Aorta (tissue), 4 donors: ENCODE results near the gene IQGAP3. TPM values are rescaled to one million over a fixed set of nuclear protein-coding genes. Genes with fewer than 3 reads are reported as not detected.

ENCODE experiments used
- polyA plus RNA-seq, 2 donors: library from polyadenylated mRNA; stranded (reverse); fragments of 200-250 nt; gene quantifications; one replicate each; pipeline ENCODE4 v1.2.3, GENCODE V29; 2013
- total RNA-seq, 2 donors: library from RNA; stranded (reverse); fragmentation: NEBNext Ultra II Directional; extraction: Animal tissue kit (Norgen Biotek cat#: 25700); gene quantifications; one replicate each; pipeline ENCODE4 v1.2.1, GENCODE V29; 2021
- donor health status: healthy with polysubstance abuse.
- donor health status: Bipolar disorder and iron deficiency.
- donor health status: DM: no; HTN: no; CAD: no.
- donor health status: DM: yes; HTN: yes; CAD: no.

The IQGAP3 gene
- total and polyA plus RNA-seq, 4 donors = 0.10 to 2.3 (median 0.48) TPM

Other genes starting within 250 kb of the IQGAP3 start
- 100 to 1,000 TPM; 102 to 112 TPM for gene CCT3, start 234.3 kb downstream of the IQGAP3 start, total RNA-seq
- 10 to 100 TPM; 76.0 to 87.0 TPM for gene CCT3, start 234.3 kb downstream of the IQGAP3 start, polyA plus RNA-seq
- gene TSACC, start 234.0 kb downstream of the IQGAP3 start, total RNA-seq = not detected
- gene TSACC, start 234.0 kb downstream of the IQGAP3 start, polyA plus RNA-seq = not detected
- not detected for gene RHBG, start 203.4 kb downstream of the IQGAP3 start, total RNA-seq
- not detected for gene RHBG, start 203.4 kb downstream of the IQGAP3 start, polyA plus RNA-seq
- 10 to 100 TPM; 82.1 to 95.8 TPM for gene MEF2D, start 71.8 kb downstream of the IQGAP3 start, total RNA-seq
- 10 to 100 TPM in 1 of 2 donors, 1 to 10 TPM in 1; 8.1 to 27.4 TPM for gene MEF2D, start 71.8 kb downstream of the IQGAP3 start, polyA plus RNA-seq
- under 1 TPM in 1 of 2 donors, not detected in 1; 0.36 TPM for gene TTC24, start 7.2 kb upstream of the IQGAP3 start, total RNA-seq
- gene TTC24, start 7.2 kb upstream of the IQGAP3 start, polyA plus RNA-seq = not detected
- gene NAXE, start 19.2 kb upstream of the IQGAP3 start, total RNA-seq = 10 to 100 TPM; 41.5 to 46.0 TPM
- gene NAXE, start 19.2 kb upstream of the IQGAP3 start, polyA plus RNA-seq = 10 to 100 TPM; 67.7 to 69.4 TPM
- gene GPATCH4, start 28.9 kb upstream of the IQGAP3 start, total RNA-seq = 10 to 100 TPM; 15.6 to 24.0 TPM
- 10 to 100 TPM; 12.2 to 22.4 TPM for gene GPATCH4, start 28.9 kb upstream of the IQGAP3 start, polyA plus RNA-seq
- gene HAPLN2, start 46.9 kb upstream of the IQGAP3 start, total RNA-seq = under 1 TPM; 0.39 to 0.94 TPM
- gene HAPLN2, start 46.9 kb upstream of the IQGAP3 start, polyA plus RNA-seq = under 1 TPM in 1 of 2 donors, not detected in 1; 0.13 TPM
- gene BCAN, start 69.6 kb upstream of the IQGAP3 start, total RNA-seq = under 1 TPM in 1 of 2 donors, not detected in 1; 0.36 TPM
- under 1 TPM in 1 of 2 donors, not detected in 1; 0.95 TPM for gene BCAN, start 69.6 kb upstream of the IQGAP3 start, polyA plus RNA-seq
- 10 to 100 TPM; 47.9 to 57.2 TPM for gene NES, start 104.8 kb upstream of the IQGAP3 start, total RNA-seq
- gene NES, start 104.8 kb upstream of the IQGAP3 start, polyA plus RNA-seq = 1 to 10 TPM; 5.5 to 8.0 TPM
- 10 to 100 TPM in 1 of 2 donors, 1 to 10 TPM in 1; 3.8 to 34.4 TPM for gene CRABP2, start 133.0 kb upstream of the IQGAP3 start, total RNA-seq
- gene CRABP2, start 133.0 kb upstream of the IQGAP3 start, polyA plus RNA-seq = 1 to 10 TPM; 6.5 to 7.8 TPM
- gene METTL25B, start 155.9 kb upstream of the IQGAP3 start, total RNA-seq = 10 to 100 TPM; 20.7 to 33.6 TPM
- gene METTL25B, start 155.9 kb upstream of the IQGAP3 start, polyA plus RNA-seq = 10 to 100 TPM; 24.2 to 46.2 TPM
- 10 to 100 TPM; 20.6 to 26.9 TPM for gene ISG20L2, start 156.2 kb upstream of the IQGAP3 start, total RNA-seq
- gene ISG20L2, start 156.2 kb upstream of the IQGAP3 start, polyA plus RNA-seq = 10 to 100 TPM; 11.7 to 20.2 TPM
- gene MRPL24, start 168.5 kb upstream of the IQGAP3 start, total RNA-seq = 10 to 100 TPM; 44.0 to 46.1 TPM
- gene MRPL24, start 168.5 kb upstream of the IQGAP3 start, polyA plus RNA-seq = 10 to 100 TPM; 68.5 to 73.1 TPM
- gene HDGF, start 179.1 kb upstream of the IQGAP3 start, total RNA-seq = 100 to 1,000 TPM; 106 to 135 TPM
- gene HDGF, start 179.1 kb upstream of the IQGAP3 start, polyA plus RNA-seq = 100 to 1,000 TPM in 1 of 2 donors, 10 to 100 TPM in 1; 94.9 to 126 TPM
- gene PRCC, start 195.0 kb upstream of the IQGAP3 start, total RNA-seq = 10 to 100 TPM; 41.0 to 50.2 TPM
- gene PRCC, start 195.0 kb upstream of the IQGAP3 start, polyA plus RNA-seq = 10 to 100 TPM; 17.2 to 43.5 TPM
- 1 to 10 TPM; 2.7 to 2.9 TPM for gene SH2D2A, start 244.3 kb upstream of the IQGAP3 start, total RNA-seq
- under 1 TPM in 1 of 2 donors, not detected in 1; 0.38 TPM for gene SH2D2A, start 244.3 kb upstream of the IQGAP3 start, polyA plus RNA-seq